Body of pancreas (tissue), 4 donors: ENCODE measurements around the gene RALB.

Experiments used
- CTCF ChIP-seq, 7 experiments: fragments of 450-650 bp in 4 of 7; fragments of 200-600 bp in 3 of 7; sonication (generic) in 3 of 7; IDR thresholded peaks; one replicate each; pipeline ENCODE4 v1.5.1; 2016 to 2019; ENCODE audit warnings: antibody characterized with exemption in 7 of 7
- POLR2A ChIP-seq, 3 donors: fragments of 450-650 bp; IDR thresholded peaks; one replicate each; pipeline ENCODE4 v1.6.1; 2016; ENCODE audit warnings: antibody characterized with exemption in 3 of 3, mild to moderate bottlenecking in 2 of 3

- TF ChIP-seq CTCF (IDR thresholded peaks at IDR 0.05) = no peak
- no peak for TF ChIP-seq POLR2A (IDR thresholded peaks at IDR 0.05)
Observed at GRCh38 chr2:120332384-120332783, 79.7 kb downstream of the RALB start.
